ENCODE measurements around the gene PLA2G12B. TPM values are rescaled to one million over a fixed set of nuclear protein-coding genes. Genes with fewer than 3 reads are reported as not detected.
"Not testable (repeated sequence)": the region's sequence is repeated elsewhere in the genome, so short reads cannot be mapped to it uniquely, and the experiment has no call there.

The PLA2G12B gene
- total and polyA plus RNA-seq, 4 donors, result 31.9 to 60.2 (median 47.3) TPM

- Histone ChIP-seq H3K36me3 (ENCODE audit: control insufficient read depth in 4 of 4, insufficient read depth in 3 of 4, low read depth in 1 of 4, low read length in 3 of 4) (no peaks in the 10 kb centered on the region), H3K4me1 (ENCODE audit: control insufficient read depth in 4 of 4, insufficient read depth in 4 of 4, low read length in 3 of 4) (no peaks in the 10 kb centered on the region), H3K9me3 (ENCODE audit: control insufficient read depth in 4 of 4, low read length in 3 of 4) (peaks cover 0 to 5% (median 2%) of the 10 kb centered on the region in 4 donors), H3K27me3 (ENCODE audit: control insufficient read depth in 4 of 4, insufficient read depth in 4 of 4, low read length in 3 of 4) (no peaks in the 10 kb centered on the region), H3K9ac (ENCODE audit: low read depth in 1 of 2, low read length in 2 of 2) (no peak overlapping the region), H3K4me3 (ENCODE audit: low read depth in 1 of 3, low read length in 3 of 3) (no peak overlapping the region), H3K27ac (ENCODE audit: low read depth in 1 of 2, low read length in 2 of 2) (no peak overlapping the region)
- no peak for DNase-seq (ENCODE audit: low spot score)
- TF ChIP-seq FOXA2 (IDR thresholded peaks at IDR 0.05), result no peak
- TF ChIP-seq ZBTB33 (IDR thresholded peaks at IDR 0.05), result no peak
- no peak for TF ChIP-seq RAD21 (IDR thresholded peaks at IDR 0.05)
- no peak for TF ChIP-seq EGR1 (IDR thresholded peaks at IDR 0.05; ENCODE audit: low read depth in 2 of 2)
- WGBS, result 85% methylated on average over 8 of the region's 8 CpGs
Measured at GRCh38 chr10:72918352-72918751, 36.3 kb downstream of the PLA2G12B start.

- H3K4me1 ChIP-seq (ENCODE audit: control insufficient read depth in 4 of 4, insufficient read depth in 4 of 4, low read length in 3 of 4); H3K27me3 ChIP-seq (ENCODE audit: control insufficient read depth in 4 of 4, insufficient read depth in 4 of 4, low read length in 3 of 4); H3K9me3 ChIP-seq (ENCODE audit: control insufficient read depth in 4 of 4, low read length in 3 of 4); DNase-seq (ENCODE audit: low spot score); H3K4me3 ChIP-seq (ENCODE audit: low read depth in 1 of 3, low read length in 3 of 3); H3K27ac ChIP-seq (ENCODE audit: low read depth in 1 of 2, low read length in 2 of 2); H3K36me3 ChIP-seq (ENCODE audit: control insufficient read depth in 4 of 4, insufficient read depth in 3 of 4, low read depth in 1 of 4, low read length in 3 of 4); H3K9ac ChIP-seq (ENCODE audit: low read depth in 1 of 2, low read length in 2 of 2): not testable (repeated sequence)
- 76% methylated on average over 2 of the region's 2 CpGs for WGBS
Measured at GRCh38 chr10:72917803-72918332, 36.7 kb downstream of the PLA2G12B start.

GRCh38 chr10:72917201-72917600, 37.4 kb downstream of the PLA2G12B start:
- H3K4me1 ChIP-seq (ENCODE audit: control insufficient read depth in 4 of 4, insufficient read depth in 4 of 4, low read length in 3 of 4); H3K4me3 ChIP-seq (ENCODE audit: low read depth in 1 of 3, low read length in 3 of 3); H3K9ac ChIP-seq (ENCODE audit: low read depth in 1 of 2, low read length in 2 of 2); H3K27me3 ChIP-seq (ENCODE audit: control insufficient read depth in 4 of 4, insufficient read depth in 4 of 4, low read length in 3 of 4); H3K9me3 ChIP-seq (ENCODE audit: control insufficient read depth in 4 of 4, low read length in 3 of 4); DNase-seq (ENCODE audit: low spot score); H3K36me3 ChIP-seq (ENCODE audit: control insufficient read depth in 4 of 4, insufficient read depth in 3 of 4, low read depth in 1 of 4, low read length in 3 of 4); H3K27ac ChIP-seq (ENCODE audit: low read depth in 1 of 2, low read length in 2 of 2): not testable (repeated sequence)
- 81% methylated on average over 3 of the region's 3 CpGs for WGBS

GRCh38 chr10:72913287-72913686, 41.3 kb downstream of the PLA2G12B start:
- H3K9ac ChIP-seq (ENCODE audit: low read depth in 1 of 2, low read length in 2 of 2), result no peak overlapping the region
- DNase-seq (ENCODE audit: low spot score), result no peak
- 80% methylated on average over 7 of the region's 7 CpGs for WGBS
- H3K36me3 ChIP-seq (ENCODE audit: control insufficient read depth in 4 of 4, insufficient read depth in 3 of 4, low read depth in 1 of 4, low read length in 3 of 4), result no peaks in the 10 kb centered on the region
- H3K27ac ChIP-seq (ENCODE audit: low read depth in 1 of 2, low read length in 2 of 2), result no peak overlapping the region
- H3K9me3 ChIP-seq (ENCODE audit: control insufficient read depth in 4 of 4, low read length in 3 of 4), result no peaks in the 10 kb centered on the region
- no peaks in the 10 kb centered on the region for H3K4me1 ChIP-seq (ENCODE audit: control insufficient read depth in 4 of 4, insufficient read depth in 4 of 4, low read length in 3 of 4)
- no peaks in the 10 kb centered on the region for H3K27me3 ChIP-seq (ENCODE audit: control insufficient read depth in 4 of 4, insufficient read depth in 4 of 4, low read length in 3 of 4)
- no peak overlapping the region for H3K4me3 ChIP-seq (ENCODE audit: low read depth in 1 of 3, low read length in 3 of 3)
- TF ChIP-seq ZBTB33 (IDR thresholded peaks at IDR 0.05) (no peak), REST (IDR thresholded peaks at IDR 0.05) (no peak), GABPA (IDR thresholded peaks at IDR 0.05 in 1 of 2, conservative IDR thresholded peaks at IDR 0.05 in 1 of 2) (no peak), HNF4G (IDR thresholded peaks at IDR 0.05) (no peak), EGR1 (IDR thresholded peaks at IDR 0.05; ENCODE audit: low read depth in 2 of 2) (no peak), YY1 (IDR thresholded peaks at IDR 0.05) (no peak), FOXA1 (IDR thresholded peaks at IDR 0.05) (no peak), JUND (IDR thresholded peaks at IDR 0.05) (no peak), CTCF (IDR thresholded peaks at IDR 0.05; ENCODE audit: low read depth, low read length, missing input control) (no peak), SP1 (IDR thresholded peaks at IDR 0.05) (no peak), RXRA (IDR thresholded peaks at IDR 0.05) (no peak), RAD21 (IDR thresholded peaks at IDR 0.05) (no peak), NR2F2 (IDR thresholded peaks at IDR 0.05) (no peak), HNF4A (conservative IDR thresholded peaks at IDR 0.05) (no peak)
